Fibroblast of lung (primary cell): Measurements from ENCODE around the gene GIMD1. TPM values are rescaled to one million over a fixed set of nuclear protein-coding genes. Genes with fewer than 3 reads are reported as not detected.
"Not testable (repeated sequence)": the region's sequence is repeated elsewhere in the genome, so short reads cannot be mapped to it uniquely, and the experiment has no call there.

ENCODE experiments used
- DNase-seq, 2 donors: peaks; one replicate each; pipeline versions ENCODE4 v3.0.0 to v3.0.0-alpha.2; 2010; ENCODE audit warnings: low read depth in 2 of 2
- H2AFZ ChIP-seq: 2 replicates; pipeline ENCODE4 v1.5.1; 2012; ENCODE audit warnings: low read length, control low read depth, inconsistent platforms
- H3K27ac ChIP-seq: 2 replicates; pipeline ENCODE4 v1.5.1; 2011; ENCODE audit warnings: low read length, control low read depth; ENCODE audit not compliant: insufficient read depth
- H3K27me3 ChIP-seq: 2 replicates; pipeline ENCODE4 v1.5.1; 2011; ENCODE audit warnings: mild to moderate bottlenecking, low read length; ENCODE audit not compliant: control insufficient read depth, insufficient read depth
- H3K36me3 ChIP-seq: 2 replicates; pipeline ENCODE4 v1.5.1; 2011; ENCODE audit warnings: low read length; ENCODE audit not compliant: control insufficient read depth, insufficient read depth
- H3K4me1 ChIP-seq: 2 replicates; pipeline ENCODE4 v1.5.1; 2011; ENCODE audit warnings: low read length; ENCODE audit not compliant: control insufficient read depth, insufficient read depth; ENCODE audit errors: extremely low read depth
- H3K4me2 ChIP-seq: 2 replicates; pipeline ENCODE4 v1.5.1; 2011; ENCODE audit warnings: low read length, control low read depth; ENCODE audit not compliant: insufficient read depth; ENCODE audit errors: extremely low read depth
- H3K4me3 ChIP-seq, 4 experiments: fragments of 200-600 bp in 1 of 4; sonication (generic) in 1 of 4; replicated peaks in 1 of 4; 2 replicates each; pipeline ENCODE4 v1.5.1; 2011 to 2016; ENCODE audit warnings: low read length in 4 of 4, low read depth in 3 of 4, mild to moderate bottlenecking in 3 of 4, control low read depth in 2 of 4, inconsistent platforms in 1 of 4, mixed read lengths in 1 of 4; ENCODE audit not compliant: insufficient read depth in 1 of 4; ENCODE audit errors: control extremely low read depth in 1 of 4
- H3K79me2 ChIP-seq: 2 replicates; pipeline ENCODE4 v1.5.1; 2012; ENCODE audit warnings: mild to moderate bottlenecking, low read length, inconsistent platforms; ENCODE audit not compliant: control insufficient read depth, insufficient read depth
- H3K9ac ChIP-seq: 2 replicates; pipeline ENCODE4 v1.5.1; 2011; ENCODE audit warnings: mild to moderate bottlenecking, low read length, control low read depth; ENCODE audit not compliant: insufficient read depth
- H3K9me3 ChIP-seq: 2 replicates; pipeline ENCODE4 v1.5.1; 2012; ENCODE audit warnings: low read depth, low read length; ENCODE audit not compliant: control insufficient read depth, insufficient read depth
- H4K20me1 ChIP-seq: 2 replicates; pipeline ENCODE4 v1.5.1; 2011; ENCODE audit warnings: low read length; ENCODE audit not compliant: control insufficient read depth, insufficient read depth; ENCODE audit errors: extremely low read depth
- CTCF ChIP-seq, 2 donors: IDR thresholded peaks in 1 of 2; conservative IDR thresholded peaks in 1 of 2; 1 replicate in 1 of 2; 2 replicates in 1 of 2; pipeline ENCODE4 v1.5.1; 2011 to 2012; ENCODE audit warnings: low read length in 2 of 2, control low read depth in 1 of 2, inconsistent platforms in 1 of 2, low read depth in 1 of 2, mild to moderate bottlenecking in 1 of 2
- EZH2 ChIP-seq: IDR thresholded peaks from 2 replicates; pipeline ENCODE4 v1.5.1; 2012; ENCODE audit warnings: low read length, control low read depth, mild to moderate bottlenecking; ENCODE audit errors: missing control alignments
- polyA minus RNA-seq: library from RNA; depleted of rRNA, polyadenylated mRNA; stranded (reverse); fragments of >200 nt; gene quantifications from 2 replicates; pipeline ENCODE4 v1.2.3, GENCODE V29; 2011; ENCODE audit warnings: low replicate concordance
- polyA plus RNA-seq, 2 donors: library from polyadenylated mRNA; depleted of rRNA in 1 of 2; stranded (reverse) in 1 of 2; unstranded in 1 of 2; fragments of >200 nt; gene quantifications; 2 replicates each; pipeline ENCODE4 v1.2.1, GENCODE V29; 2011 to 2012; ENCODE audit warnings: missing spikeins in 1 of 2
- total RNA-seq: library from RNA; depleted of rRNA; stranded (reverse); fragments of >200 nt; gene quantifications from 2 replicates; pipeline ENCODE4 v1.2.1, GENCODE V29; 2014

The GIMD1 gene
- total RNA-seq (not detected in 2 replicates), polyA plus RNA-seq (not detected in 2 replicates), polyA minus RNA-seq (not detected in 2 replicates)
- polyA plus RNA-seq (2012), result not detected in 2 replicates

- H3K79me2 ChIP-seq, result no peaks in the 10 kb centered on the region
- H3K4me1 ChIP-seq, result peaks cover 7% of the 10 kb centered on the region
- TF ChIP-seq CTCF (conservative IDR thresholded peaks at IDR 0.05 in 1 of 2, IDR thresholded peaks at IDR 0.05 in 1 of 2; ENCODE audit: low read depth in 1 of 2, low read length in 2 of 2) (no peak), EZH2 (no peak)
- H3K9ac ChIP-seq, result no peak within 1 kb of the TSS
- DNase-seq, result no peak
- H3K9me3 ChIP-seq, result no peaks in the 10 kb centered on the region
- no peaks in the 10 kb centered on the region for H3K27me3 ChIP-seq
- H3K4me3 ChIP-seq, result no peak within 1 kb of the TSS
- H3K36me3 ChIP-seq, result no peaks in the 10 kb centered on the region
- no peak within 1 kb of the TSS for H3K27ac ChIP-seq
- no peak within 1 kb of the TSS for H2AFZ ChIP-seq
- H3K4me2 ChIP-seq, result no peak within 1 kb of the TSS
- H4K20me1 ChIP-seq, result no peaks in the 10 kb centered on the region
Observed at GRCh38 chr4:106368678-106369077, at the start of gene GIMD1. Gene GIMD1, minus strand, starts transcription at chr4:106368778. Its CDS starts 1,343 bp downstream, at chr4:106367435.

GRCh38 chr4:106414366-106414765 lies 45.8 kb upstream of the GIMD1 start:
- no peaks in the 10 kb centered on the region for H3K27me3 ChIP-seq
- no peaks in the 10 kb centered on the region for H3K9me3 ChIP-seq
- no peak overlapping the region for H2AFZ ChIP-seq
- TF ChIP-seq CTCF (conservative IDR thresholded peaks at IDR 0.05 in 1 of 2, IDR thresholded peaks at IDR 0.05 in 1 of 2; ENCODE audit: low read depth in 1 of 2, low read length in 2 of 2), result no peak
- TF ChIP-seq EZH2, result no peak
- H3K4me3 ChIP-seq, result no peak overlapping the region
- DNase-seq, result peak in 1 of 2 donors; percentile 38
- H3K79me2 ChIP-seq, result no peaks in the 10 kb centered on the region
- no peaks in the 10 kb centered on the region for H3K4me1 ChIP-seq
- no peak overlapping the region for H3K4me2 ChIP-seq
- no peaks in the 10 kb centered on the region for H3K36me3 ChIP-seq
- no peak overlapping the region for H3K27ac ChIP-seq
- H4K20me1 ChIP-seq, result no peaks in the 10 kb centered on the region
- H3K9ac ChIP-seq, result no peak overlapping the region

GRCh38 chr4:106409901-106410889 lies 41.6 kb upstream of the GIMD1 start:
- TF ChIP-seq EZH2 (no peak), CTCF (conservative IDR thresholded peaks at IDR 0.05 in 1 of 2, IDR thresholded peaks at IDR 0.05 in 1 of 2; ENCODE audit: low read depth in 1 of 2, low read length in 2 of 2) (no peak)
- no peak overlapping the region for H3K4me3 ChIP-seq
- H3K27me3 ChIP-seq, result no peaks in the 10 kb centered on the region
- H3K9me3 ChIP-seq, result no peaks in the 10 kb centered on the region
- no peaks in the 10 kb centered on the region for H4K20me1 ChIP-seq
- no peaks in the 10 kb centered on the region for H3K36me3 ChIP-seq
- no peak overlapping the region for H3K4me2 ChIP-seq
- DNase-seq, result peak in 1 of 2 donors; percentile 3
- H3K4me1 ChIP-seq, result no peaks in the 10 kb centered on the region
- no peaks in the 10 kb centered on the region for H3K79me2 ChIP-seq
- H2AFZ ChIP-seq, result no peak overlapping the region
- H3K9ac ChIP-seq, result no peak overlapping the region
- no peak overlapping the region for H3K27ac ChIP-seq

GRCh38 chr4:106408004-106408403 lies 39.4 kb upstream of the GIMD1 start:
- H3K4me2 ChIP-seq, H2AFZ ChIP-seq, DNase-seq, H3K9me3 ChIP-seq, H3K27ac ChIP-seq, H3K79me2 ChIP-seq, H3K4me1 ChIP-seq, H3K4me3 ChIP-seq, H3K36me3 ChIP-seq, H3K27me3 ChIP-seq, H4K20me1 ChIP-seq, H3K9ac ChIP-seq: not testable (repeated sequence)
